Ecto neural progenitor cell (in vitro differentiated cells): ENCODE measurements around the gene PLAC8.
A peak's percentile ranks its signal among the peaks of the same experiment; 100 is the strongest.
"Not testable (repeated sequence)": the region's sequence is repeated elsewhere in the genome, so short reads cannot be mapped to it uniquely, and the experiment has no call there.

Experiments
- DNase-seq: peaks from one replicate; pipeline ENCODE4 v3.0.0-alpha.2; 2018; ENCODE audit warnings: low spot score

The PLAC8 gene

DNA sequence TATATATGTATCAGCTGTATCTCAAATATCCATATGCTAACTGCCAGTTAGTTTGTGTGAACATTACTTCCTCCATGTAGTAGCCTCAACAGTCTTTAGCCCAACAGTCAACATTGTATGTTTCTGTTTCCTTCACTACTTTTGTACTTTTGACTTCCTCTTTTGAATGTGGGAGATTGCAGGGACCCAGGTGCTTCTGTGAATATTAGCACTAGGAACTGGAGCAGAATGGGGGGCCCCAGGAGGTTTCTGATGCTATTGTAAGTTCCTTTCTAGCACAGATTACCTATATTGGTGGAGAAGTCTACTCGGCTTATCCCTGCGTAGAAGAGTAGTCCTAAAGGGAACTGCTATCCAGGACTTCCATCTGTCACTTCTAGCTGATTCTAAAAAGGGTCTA is 2.3 kb downstream of the PLAC8 start:
- DNase-seq, result no peak

- not testable (repeated sequence) for DNase-seq
These were observed 2.8 kb downstream of the PLAC8 start for GRCh38 chr4:83111751-83112141.

GRCh38 chr4:83110970-83111750 is 3.4 kb downstream of the PLAC8 start:
- DNase-seq, result no peak

GRCh38 chr4:83110223-83110945 is 4.1 kb downstream of the PLAC8 start:
- DNase-seq, result peak; percentile 88

DNA sequence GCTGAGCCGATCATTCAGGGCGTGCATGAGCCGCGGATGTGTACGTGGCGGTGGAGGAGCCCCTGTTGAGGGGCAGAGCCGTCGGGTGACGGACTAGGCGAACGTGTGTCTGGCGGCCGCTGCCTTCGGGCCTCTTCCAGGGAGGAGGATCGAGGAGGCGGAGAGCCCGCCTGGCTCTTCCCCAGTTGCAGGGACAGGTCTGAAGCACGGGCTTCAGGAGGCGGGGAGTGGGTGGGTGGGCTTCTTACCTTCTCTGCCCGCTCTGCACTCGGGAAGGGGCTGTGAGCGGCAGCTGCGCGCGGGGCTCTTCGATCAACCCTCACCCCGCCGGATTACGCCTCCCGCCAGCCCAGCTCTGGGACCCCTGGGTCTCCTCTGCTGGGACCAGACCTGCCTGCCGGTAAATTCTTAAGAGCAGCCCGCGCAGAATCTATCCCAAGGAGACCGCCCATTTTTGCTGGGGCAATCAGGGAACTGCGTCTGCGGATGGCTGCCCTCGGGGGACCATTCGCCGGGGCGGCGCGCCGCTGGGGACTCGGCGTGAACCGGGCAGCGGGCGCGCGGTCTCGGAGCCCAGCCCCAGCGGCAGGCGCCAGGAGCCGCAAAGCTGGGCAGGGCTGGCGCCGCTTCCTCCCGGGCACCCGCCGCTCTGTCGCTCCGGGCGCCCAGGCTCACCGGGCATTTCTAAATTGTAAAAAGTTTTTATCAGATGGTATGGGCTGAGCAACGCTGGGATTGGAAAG is 4.9 kb downstream of the PLAC8 start:
- peak; percentile 76 for DNase-seq

DNA sequence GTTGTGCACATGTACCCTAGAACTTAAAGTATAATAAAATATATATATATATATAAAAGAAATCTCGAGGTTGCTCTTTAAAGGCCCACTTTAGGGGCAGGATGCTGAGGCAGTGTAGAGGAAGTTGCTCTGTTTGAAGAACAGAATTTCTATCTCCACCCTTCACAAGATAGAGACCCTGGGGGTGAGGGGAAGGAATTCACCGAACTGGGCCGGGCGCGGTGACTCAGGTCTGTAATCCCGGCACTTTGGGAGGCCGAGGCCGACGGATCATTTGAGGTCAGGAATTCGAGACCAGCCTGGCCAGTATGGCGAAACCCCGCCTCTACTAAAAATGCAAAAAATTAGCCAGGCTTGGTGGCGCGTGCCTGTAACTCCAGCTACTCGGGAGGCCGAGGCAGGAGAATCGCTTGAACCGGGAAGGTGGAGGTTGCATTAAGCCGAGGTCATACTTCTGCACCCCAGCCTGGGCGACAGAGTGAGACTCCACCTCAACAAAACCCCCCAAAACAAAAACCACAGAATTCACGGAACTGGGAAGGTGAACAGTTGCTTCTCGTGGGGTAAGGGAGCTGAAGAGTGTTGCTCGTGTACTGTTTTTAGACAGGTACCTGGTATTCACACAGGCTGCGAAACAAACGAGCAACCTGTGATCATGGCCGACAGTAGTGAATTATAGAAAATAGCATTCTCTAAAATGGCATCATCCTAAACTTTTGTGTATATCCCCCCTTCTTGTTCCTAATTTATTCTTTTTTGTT is 6.2 kb downstream of the PLAC8 start:
- DNase-seq, result no peak

DNA sequence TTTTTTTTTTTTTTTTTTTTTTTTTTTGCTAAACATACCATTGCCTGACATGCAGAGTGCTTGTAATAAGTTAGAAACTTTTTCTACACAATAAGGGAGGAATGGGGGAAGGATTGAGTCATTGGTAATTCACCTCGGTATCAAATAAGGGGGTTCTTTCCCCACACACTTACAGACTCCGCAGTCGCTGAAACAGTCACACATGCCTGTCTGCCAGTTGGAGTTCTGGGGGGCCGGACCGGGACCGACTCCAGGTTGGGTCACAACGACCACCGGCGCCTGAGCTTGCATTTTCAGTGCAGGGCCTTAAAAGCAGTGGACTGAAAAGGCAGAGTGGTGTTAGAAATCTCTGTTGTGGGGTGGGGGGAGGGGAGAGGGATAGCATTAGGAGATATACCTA is 6.9 kb downstream of the PLAC8 start:
- no peak for DNase-seq

- DNase-seq, result no peak
These were observed 9.5 kb downstream of the PLAC8 start for GRCh38 chr4:83104991-83105390.

DNA sequence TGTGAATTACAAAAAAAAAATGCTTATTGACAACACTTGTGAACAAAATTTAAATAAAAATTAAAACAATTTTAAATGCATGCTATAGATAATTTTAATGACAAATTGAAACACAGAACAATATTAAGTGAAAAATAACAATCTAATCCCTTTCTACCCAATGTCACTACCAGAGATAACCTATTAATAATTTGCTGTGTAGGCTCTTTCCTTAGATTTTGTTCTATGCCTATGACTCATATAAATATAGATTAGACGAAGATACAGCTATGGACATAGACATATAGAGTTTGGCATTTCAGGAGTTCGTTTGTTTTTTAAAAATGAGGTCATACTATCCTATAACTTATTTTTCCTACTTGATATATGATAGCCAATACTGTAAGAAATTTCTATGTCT is 18.1 kb downstream of the PLAC8 start:
- DNase-seq, result no peak

DNA sequence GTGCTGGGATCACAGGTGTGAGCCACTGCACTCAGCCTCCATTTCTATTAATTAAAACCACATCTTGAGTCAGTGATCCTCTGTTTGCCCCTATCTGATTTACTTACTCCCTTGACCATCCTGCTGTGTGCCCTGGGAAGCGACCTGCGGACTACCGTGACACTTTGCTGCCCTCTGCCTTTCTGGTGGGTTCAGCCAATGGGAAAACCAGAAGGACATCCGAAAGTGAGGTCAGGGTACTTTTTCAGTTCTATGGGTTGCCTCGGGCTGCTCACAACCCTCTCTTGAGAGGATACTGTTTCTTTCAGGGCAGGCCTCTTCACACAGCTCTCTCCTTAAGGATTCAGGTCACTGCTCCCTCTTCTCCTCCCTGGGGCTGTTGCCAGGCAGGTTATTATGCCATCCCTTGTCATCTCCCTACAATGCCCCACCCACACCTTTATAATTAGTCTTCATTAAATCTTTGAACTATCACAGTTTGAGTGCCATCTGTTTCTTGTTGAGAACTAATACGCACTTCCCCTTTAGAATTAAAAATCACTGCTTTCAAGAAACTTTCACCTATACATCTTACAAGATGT is 21.4 kb downstream of the PLAC8 start:
- DNase-seq, result no peak

DNA sequence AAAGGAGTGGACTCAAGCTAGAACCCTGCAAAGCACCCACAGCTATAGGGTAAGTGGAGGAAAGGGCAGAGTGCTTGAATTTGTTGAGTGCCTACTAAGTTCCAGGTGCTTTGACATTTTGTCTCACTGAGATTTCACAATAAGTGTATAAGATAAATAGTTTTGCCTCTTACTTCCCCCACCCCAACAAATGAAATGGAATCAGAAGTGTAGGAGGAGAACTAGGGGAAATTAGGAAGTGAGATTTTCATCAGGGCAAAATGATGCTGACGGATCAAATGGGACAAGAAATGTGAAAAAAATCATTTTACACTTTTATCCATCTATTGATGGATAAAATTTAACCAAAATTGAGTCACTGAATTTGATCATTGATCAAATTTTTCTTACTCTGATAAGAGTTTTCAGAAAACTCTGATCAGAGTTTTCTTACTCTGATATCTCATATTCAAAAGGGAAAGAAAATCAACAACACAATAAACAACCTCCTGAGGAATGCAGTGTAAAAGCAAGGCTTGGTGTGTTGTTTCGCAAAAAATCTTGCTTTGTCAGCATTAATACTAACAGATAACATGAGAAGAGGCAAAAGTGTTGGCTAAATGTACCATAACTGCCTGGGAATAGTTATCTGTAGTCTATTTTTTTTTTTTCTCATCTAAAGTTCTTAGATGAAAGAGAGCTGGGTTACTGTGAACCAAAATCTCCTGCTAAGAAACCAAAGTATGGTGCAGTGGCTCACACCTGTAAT is 24.9 kb downstream of the PLAC8 start:
- DNase-seq, result no peak

DNA sequence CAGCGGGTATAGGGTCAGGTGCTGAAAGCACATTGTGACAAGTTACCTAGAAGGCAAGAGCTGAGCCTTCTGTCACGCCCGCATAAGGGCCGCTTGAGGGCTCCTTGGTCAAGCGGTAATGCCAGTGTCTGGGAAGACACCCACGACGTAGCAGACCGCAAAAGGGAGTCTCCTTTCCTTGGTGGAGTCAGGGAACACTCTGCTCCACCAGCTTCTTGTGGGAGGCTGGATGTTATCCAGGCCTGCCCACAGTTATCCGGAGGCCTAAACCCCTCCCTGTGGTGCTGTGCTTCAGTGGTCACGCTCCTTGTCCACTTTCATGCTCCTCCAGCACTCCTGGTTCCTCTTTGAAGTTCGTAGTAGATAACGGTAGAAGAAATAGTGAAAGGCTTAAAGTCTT is 29.6 kb downstream of the PLAC8 start:
- DNase-seq, result not testable (repeated sequence)

DNA sequence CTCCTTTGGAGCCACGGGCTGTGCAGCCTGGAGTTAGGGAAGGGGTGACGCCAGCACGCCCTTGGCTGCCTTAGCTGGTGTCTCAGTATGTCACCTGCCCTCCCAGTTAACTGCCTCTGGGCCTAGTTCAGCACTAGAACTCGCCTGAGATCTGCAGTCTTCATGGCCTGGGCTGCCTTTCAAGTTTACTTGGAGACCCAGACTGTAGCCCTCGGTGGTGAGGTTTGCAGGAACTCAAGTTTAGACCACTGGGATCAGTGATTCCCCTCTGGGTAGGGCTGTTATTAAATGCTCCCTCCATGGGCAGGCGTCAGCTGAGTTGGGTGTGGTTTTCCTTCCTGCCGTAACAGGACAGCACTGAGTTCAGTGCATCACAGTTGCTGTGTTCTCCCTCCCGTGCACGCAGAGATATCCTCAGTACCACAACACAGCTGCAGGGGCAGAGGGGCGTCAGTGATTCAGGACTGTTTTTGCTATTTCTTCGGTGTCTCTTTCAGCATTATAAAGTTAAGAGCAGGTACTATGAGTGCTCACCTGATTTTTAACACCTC is 30.5 kb downstream of the PLAC8 start:
- no peak for DNase-seq

DNA sequence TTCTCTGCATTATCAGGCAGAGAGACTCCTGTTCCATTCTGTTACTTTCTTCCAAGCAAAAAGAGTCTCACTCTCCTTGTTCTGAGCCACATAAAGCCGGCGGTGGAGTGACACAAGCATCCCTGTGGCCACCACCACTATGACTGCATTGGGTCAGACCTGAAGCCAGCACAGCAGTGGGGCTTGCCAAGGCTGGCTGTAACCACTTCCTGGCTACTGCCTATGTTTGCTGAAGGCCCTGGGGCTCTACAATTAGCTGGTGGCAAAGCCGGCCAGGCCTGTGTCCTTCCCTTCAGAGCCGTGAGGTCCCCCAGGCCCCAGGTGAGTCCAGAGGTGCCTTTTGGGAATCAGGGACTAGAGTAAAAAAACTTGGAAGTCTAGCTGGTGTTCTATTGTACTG is 31.8 kb downstream of the PLAC8 start:
- DNase-seq, result no peak

DNA sequence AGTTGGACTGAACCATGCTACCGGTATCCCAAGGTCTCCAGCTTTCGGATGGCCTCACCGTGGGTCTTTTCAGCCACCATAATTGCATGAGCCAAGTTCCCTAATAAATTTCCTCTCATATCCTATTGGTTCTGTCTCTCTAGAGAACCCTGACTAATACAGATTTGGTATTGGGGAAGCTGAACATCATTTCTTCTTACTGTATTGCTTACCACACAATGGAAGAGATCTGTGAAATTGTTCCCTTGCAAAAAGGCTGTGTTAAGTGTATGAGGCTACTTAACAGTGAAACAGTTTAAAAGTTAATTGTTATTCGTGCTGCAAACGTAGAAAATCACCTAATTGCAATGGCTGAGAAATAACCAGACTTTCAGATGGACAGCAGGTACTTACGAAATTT is 34.0 kb downstream of the PLAC8 start:
- no peak for DNase-seq

DNA sequence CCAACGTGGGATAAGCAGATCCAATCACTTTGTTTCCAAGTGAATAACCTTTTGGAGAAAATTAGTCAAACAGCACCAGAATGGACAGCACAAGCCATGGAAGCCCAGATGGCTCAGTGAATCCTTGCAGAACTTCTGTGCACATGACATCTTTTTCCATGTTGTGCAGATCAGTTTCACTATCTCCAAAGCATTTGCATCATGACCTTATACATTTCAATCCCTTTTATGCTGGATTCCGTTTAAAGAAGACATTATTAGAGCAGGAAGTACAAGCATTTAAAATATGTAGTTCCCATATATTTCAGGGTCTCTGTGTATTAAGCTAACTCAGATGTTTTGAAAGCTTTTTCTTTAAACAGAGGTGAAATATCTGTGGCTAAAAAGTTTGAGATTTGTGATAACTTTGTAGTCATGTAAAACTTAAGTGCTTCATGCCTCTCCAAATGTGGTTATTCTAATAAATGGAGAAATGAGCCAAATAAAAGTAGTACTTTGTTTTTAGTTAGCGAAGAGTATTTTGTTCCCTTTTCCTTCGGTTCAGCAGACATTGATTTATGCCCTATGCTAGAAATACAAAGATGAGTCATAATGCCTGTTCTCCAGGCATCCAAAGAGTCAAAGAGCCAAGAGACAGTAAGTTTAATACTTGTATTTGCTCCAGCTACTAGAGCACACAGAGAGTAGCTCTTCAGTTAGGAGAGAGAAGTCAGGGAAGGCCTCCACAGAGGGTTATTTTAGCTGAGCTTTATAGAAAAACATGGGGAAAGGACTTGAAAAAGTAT is 39.0 kb downstream of the PLAC8 start:
- no peak for DNase-seq

- DNase-seq, result not testable (repeated sequence)
These were observed 39.7 kb downstream of the PLAC8 start for GRCh38 chr4:83074783-83075182.

DNA sequence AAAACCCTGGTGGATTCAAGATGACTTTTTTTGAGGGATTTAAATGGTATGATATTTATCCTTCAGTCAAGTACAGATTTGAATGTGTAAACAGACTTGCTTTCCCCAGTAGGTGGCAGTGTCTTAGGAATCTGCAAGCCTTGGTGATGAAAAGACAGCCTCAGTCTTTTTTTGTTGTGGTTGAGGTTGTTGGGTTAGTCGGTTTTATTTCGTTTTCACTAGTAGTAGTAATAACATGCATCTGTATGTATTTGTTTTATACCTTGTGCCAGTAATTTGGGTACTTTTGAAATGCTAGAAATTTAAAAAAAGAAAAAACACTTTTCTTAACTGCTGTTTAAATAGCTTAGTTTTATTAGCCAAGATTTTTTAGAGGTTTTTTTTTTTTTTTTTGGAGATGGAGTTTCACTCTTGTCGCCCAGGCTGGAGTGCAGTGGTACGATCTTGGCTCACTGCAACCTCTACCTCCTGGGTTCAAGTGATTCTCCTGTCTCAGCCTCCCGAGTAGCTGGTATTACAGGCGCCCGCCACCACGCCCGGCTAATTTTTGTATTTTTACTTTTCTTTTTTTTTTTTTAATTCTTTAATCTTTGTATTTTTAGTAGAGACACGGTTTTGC is 40.3 kb downstream of the PLAC8 start:
- no peak for DNase-seq

DNA sequence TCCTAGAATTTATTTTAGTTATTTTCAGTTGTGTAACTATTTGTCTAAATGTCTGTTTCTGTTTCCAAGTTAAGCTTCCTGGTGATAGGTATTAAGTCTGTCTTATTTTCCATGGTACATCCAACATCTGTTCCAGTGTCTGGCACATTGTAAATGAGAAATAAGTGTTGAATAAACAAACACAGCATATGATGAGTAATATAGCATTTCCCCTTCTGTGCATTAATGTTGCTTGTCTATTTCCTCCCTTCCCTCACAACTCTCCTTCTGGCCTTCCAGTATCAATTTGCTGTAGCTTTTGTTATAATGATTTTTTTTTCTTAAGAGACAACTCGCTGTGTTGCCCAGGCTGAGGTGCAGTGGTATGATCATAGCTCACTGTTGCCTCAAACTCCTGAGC is 43.4 kb downstream of the PLAC8 start:
- DNase-seq, result no peak
